ENCODE data around the gene JARID2. TPM values are rescaled to one million over a fixed set of nuclear protein-coding genes. Genes with fewer than 3 reads are reported as not detected.

Gene JARID2
- total and polyA plus RNA-seq, 9 of the 15 experiments (the other 6 are each of a cell fraction or from before 2014, with no cell fraction given) = 5.0 to 29.0 (median 15.6) TPM

- TF ChIP-seq ZNF780A (CRISPR knock-in tag; IDR thresholded peaks at IDR 0.05) (no peak), NUFIP1 (IDR thresholded peaks at IDR 0.05; ENCODE audit: partially characterized antibody) (no peak), BRF2 (IDR thresholded peaks at IDR 0.05; ENCODE audit: borderline replicate concordance, insufficient read depth, insufficient read length) (no peak), XRCC4 (IDR thresholded peaks at IDR 0.05; ENCODE audit: extremely low read depth, insufficient read depth, insufficient read length) (no peak), NFATC3 (IDR thresholded peaks at IDR 0.05) (0 out of 2 replicates have a peak, but pooled peaks have one; percentile 19), KDM5B (IDR thresholded peaks at IDR 0.05; ENCODE audit: insufficient replicate concordance, low read depth, low read length) (peak; percentile 73), NFIX (CRISPR knock-in tag; IDR thresholded peaks at IDR 0.05; ENCODE audit: low read depth) (no peak), FOXK2 (conservative IDR thresholded peaks at IDR 0.05 in 1 of 2, IDR thresholded peaks at IDR 0.05 in 1 of 2; ENCODE audit: low read depth in 2 of 2) (no peak; a peak in 1 of 4 replicates), SMARCE1 (IDR thresholded peaks at IDR 0.05) (peak; percentile 55; the same call in 1 of the 2 replicates), CEBPG (CRISPR knock-in tag; IDR thresholded peaks at IDR 0.05) (no peak), CEBPG (tag; conservative IDR thresholded peaks at IDR 0.05 in 1 of 2, IDR thresholded peaks at IDR 0.05 in 1 of 2) (peak; percentile 52 to 75; a peak in 2 of 4 replicates), ZBTB33 (CRISPR knock-in tag; IDR thresholded peaks at IDR 0.05) (peak; percentile 34; the same call in 1 of the 2 replicates), LEF1 (IDR thresholded peaks at IDR 0.05) (peak; percentile 57; the same call in 1 of the 2 replicates), ATF7 (IDR thresholded peaks at IDR 0.05) (peak; percentile 92), NCOA1 (IDR thresholded peaks at IDR 0.05; ENCODE audit: low read depth) (no peak), TCFL5 (CRISPR knock-in tag; conservative IDR thresholded peaks at IDR 0.05) (no peak), ZNF395 (CRISPR knock-in tag; IDR thresholded peaks at IDR 0.05) (peak; percentile 61), XRCC3 (IDR thresholded peaks at IDR 0.05) (no peak), JUN (IDR thresholded peaks at IDR 0.05; ENCODE audit: borderline replicate concordance, low read depth, low read length) (peak; percentile 75), JUN (CRISPR knock-in tag; IDR thresholded peaks at IDR 0.05; ENCODE audit: borderline replicate concordance) (no peak), ZFX (CRISPR knock-in tag; IDR thresholded peaks at IDR 0.05) (peak; percentile 52), KDM1A (IDR thresholded peaks at IDR 0.05) (peak in 1 of 2 experiments; percentile 61; a peak in 1 of 4 replicates), ZNF24 (IDR thresholded peaks at IDR 0.05) (0 out of 2 replicates have a peak, but pooled peaks have one; percentile 13), TAL1 (IDR thresholded peaks at IDR 0.05) (peak; percentile 36; the same call in 1 of the 2 replicates), MEF2D (tag; conservative IDR thresholded peaks at IDR 0.05; ENCODE audit: low read depth) (peak; percentile 43; the same call in 1 of the 2 replicates)
Observed at GRCh38 chr6:15569035-15569995, 323.4 kb downstream of the JARID2 start (continued).

Data from K562 (cell line).